Heart left ventricle (tissue), 13 donors: Measurements from ENCODE around the gene SERAC1.

Source experiments
- CTCF ChIP-seq, 12 donors: fragments of 200-600 bp; sonication (generic) in 4 of 12; IDR thresholded peaks; one replicate each; pipeline versions ENCODE4 v1.5.0 to v1.8.0; 2018 to 2022; ENCODE audit warnings: antibody characterized with exemption in 12 of 12, mild to moderate bottlenecking in 5 of 12
- POLR2A ChIP-seq, 2 donors: fragments of 450-650 bp; IDR thresholded peaks; one replicate each; pipeline ENCODE4 v1.6.1; 2017; ENCODE audit warnings: antibody characterized with exemption in 2 of 2, mild to moderate bottlenecking in 2 of 2, moderate library complexity in 2 of 2
- donor health status: ischemic (EF 13 %, LVEDD 7.1; RV severe dilation, severe dysfunction).
- donor health status: DM: no; HTN: yes; CAD: no.
- donor health status: DM: no; HTN: no; CAD: no.
- donor health status: ischemic (EF 25% LVEDD 6.9; RV normal size, moderate dysfunction).
- donor health status: ischemic (EF 25% LVEDD 5.7; RV mildly dilated, moderate dysfunction).
- donor health status: ischemic (EF 35%, LVEDD 5.7; RV mildly dilated, moderate dysfunction).
- donor health status: nonischemic (EF 11% LVEDD 7.7; RV severe dilation, severe dysfunction).
- donor health status: DM: yes; HTN: yes; CAD: no.
- donor health status: PGD.
- donor health status: ischemic (EF 29% LVEDD 5.4; RV normal size, mild dysfunction).
- donor health status: nonischemic (EF 23%, LVEDD 6.1; RV moderate dilation, normal function).

- no peak for TF ChIP-seq CTCF (IDR thresholded peaks at IDR 0.05)
- TF ChIP-seq POLR2A (IDR thresholded peaks at IDR 0.05): no peak
Measured at GRCh38 chr6:158076548-158076947, 91.5 kb downstream of the SERAC1 start.
